Measurements from ENCODE around the gene CYBRD1. TPM values are rescaled to one million over a fixed set of nuclear protein-coding genes. Genes with fewer than 3 reads are reported as not detected.
A peak's percentile ranks its signal among the peaks of the same experiment; 100 is the strongest.

Gene CYBRD1
- total RNA-seq, 3 donors from 2014 or later (not counting 1 experiment from before 2014, with no cell fraction given) = 13.6 to 28.7 (median 16.4) TPM

GRCh38 chr2:171571721-171572120, 49.4 kb downstream of the CYBRD1 start:
- Histone ChIP-seq H3K4me1 (ENCODE audit: control insufficient read depth, insufficient read depth, low read length) (no peaks in the 10 kb centered on the region), H3K27ac (ENCODE audit: low read length) (no peak overlapping the region), H3K36me3 (ENCODE audit: control insufficient read depth, insufficient read depth, low read length) (no peaks in the 10 kb centered on the region), H3K9me3 (ENCODE audit: control insufficient read depth, insufficient read depth, low read length) (no peaks in the 10 kb centered on the region), H3K4me3 (ENCODE audit: low read length) (no peak overlapping the region), H3K27me3 (ENCODE audit: control insufficient read depth, insufficient read depth, low read length) (no peaks in the 10 kb centered on the region)
- Mint-ChIP-seq H3K27me3 (ENCODE audit: low read depth in 2 of 2) (no peaks in the 10 kb centered on the region), H3K4me3 (no peak overlapping the region), H3K9me3 (no peaks in the 10 kb centered on the region), H3K36me3 (no peaks in the 10 kb centered on the region), H3K4me1 (no peaks in the 10 kb centered on the region), H3K27ac (no peak overlapping the region)
- TF ChIP-seq CTCF (IDR thresholded peaks at IDR 0.05) = no peak
- DNase-seq (no peak), ATAC-seq (no peak)
- intact Hi-C loops (cut with micrococcal nuclease) = loop anchor here (5.0 kb wide), 1 partner anchor 1361 kb away; no protein-coding TSS in a partner anchor
- 90% methylated on average over 7 of the region's 7 CpGs for WGBS (ENCODE audit: insufficient coverage)

- intact Hi-C loops (cut with micrococcal nuclease) = loop anchor here (2.0 to 5.0 kb wide), 2 partner anchors 891 to 1358 kb away; no protein-coding TSS in a partner anchor
- Histone ChIP-seq H3K36me3 (ENCODE audit: control insufficient read depth, insufficient read depth, low read length) (no peaks in the 10 kb centered on the region), H3K27ac (ENCODE audit: low read length) (no peak overlapping the region), H3K4me3 (ENCODE audit: low read length) (no peak overlapping the region), H3K4me1 (ENCODE audit: control insufficient read depth, insufficient read depth, low read length) (no peaks in the 10 kb centered on the region), H3K9me3 (ENCODE audit: control insufficient read depth, insufficient read depth, low read length) (no peaks in the 10 kb centered on the region), H3K27me3 (ENCODE audit: control insufficient read depth, insufficient read depth, low read length) (no peaks in the 10 kb centered on the region)
- H3K9me3 Mint-ChIP-seq = no peaks in the 10 kb centered on the region
- no peak overlapping the region for H3K4me3 Mint-ChIP-seq
- ATAC-seq = peak; percentile 96 to 100 (median 100)
- H3K27me3 Mint-ChIP-seq (ENCODE audit: low read depth in 2 of 2) = peaks cover 0 to 2% of the 10 kb centered on the region in 2 donors
- no peaks in the 10 kb centered on the region for H3K4me1 Mint-ChIP-seq
- H3K27ac Mint-ChIP-seq = peak overlapping the region in 1 of 2 donors; percentile 8
- 31% methylated on average over 20 of the region's 21 CpGs for WGBS (ENCODE audit: insufficient coverage)
- DNase-seq = peak; percentile 80 to 88
- no peaks in the 10 kb centered on the region for H3K36me3 Mint-ChIP-seq
- TF ChIP-seq CTCF (IDR thresholded peaks at IDR 0.05) = peak; percentile 95
These were observed 52.0 kb downstream of the CYBRD1 start for GRCh38 chr2:171574149-171574795.

- TF ChIP-seq CTCF (IDR thresholded peaks at IDR 0.05) = no peak
- Histone ChIP-seq H3K27ac (ENCODE audit: low read length) (no peak overlapping the region), H3K27me3 (ENCODE audit: control insufficient read depth, insufficient read depth, low read length) (no peaks in the 10 kb centered on the region), H3K36me3 (ENCODE audit: control insufficient read depth, insufficient read depth, low read length) (no peaks in the 10 kb centered on the region), H3K9me3 (ENCODE audit: control insufficient read depth, insufficient read depth, low read length) (no peaks in the 10 kb centered on the region), H3K4me3 (ENCODE audit: low read length) (no peak overlapping the region), H3K4me1 (ENCODE audit: control insufficient read depth, insufficient read depth, low read length) (no peaks in the 10 kb centered on the region)
- WGBS (ENCODE audit: insufficient coverage) = 80% methylated on average over 5 of the region's 5 CpGs
- no peaks in the 10 kb centered on the region for H3K9me3 Mint-ChIP-seq
- ATAC-seq (no peak), DNase-seq (no peak)
- no peaks in the 10 kb centered on the region for H3K36me3 Mint-ChIP-seq
- peaks cover 0 to 2% of the 10 kb centered on the region in 2 donors for H3K27me3 Mint-ChIP-seq (ENCODE audit: low read depth in 2 of 2)
- intact Hi-C loops (cut with micrococcal nuclease) = loop anchor here (2.0 kb wide), 1 partner anchor 889 kb away; no protein-coding TSS in a partner anchor
- no peak overlapping the region for H3K27ac Mint-ChIP-seq
- no peaks in the 10 kb centered on the region for H3K4me1 Mint-ChIP-seq
- no peak overlapping the region for H3K4me3 Mint-ChIP-seq
These were observed 53.3 kb downstream of the CYBRD1 start for GRCh38 chr2:171575606-171576005.
